ENCODE data around the gene MMP11.

DNA sequence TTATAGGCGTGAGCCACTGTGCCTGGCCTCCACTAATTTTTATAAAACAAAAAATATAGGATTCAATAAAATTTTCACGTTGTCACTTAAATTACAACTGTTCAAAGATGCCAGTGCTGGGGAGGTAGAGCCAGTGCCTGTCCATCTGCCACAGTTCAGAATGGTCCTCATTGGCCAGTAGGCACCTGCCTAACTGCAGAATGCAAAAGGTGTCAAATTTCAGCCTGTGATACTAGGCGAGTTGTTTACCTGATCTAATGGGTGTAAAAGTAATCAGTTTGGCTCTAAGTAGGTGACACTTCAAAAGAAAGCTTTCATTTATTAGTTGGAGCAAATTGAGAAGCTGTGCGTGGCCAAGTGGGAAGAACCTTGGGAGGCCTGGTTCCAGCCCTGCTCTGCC lies 16.5 kb downstream of the MMP11 start:
- TF ChIP-seq POLR2A (IDR thresholded peaks at IDR 0.05; ENCODE audit: extremely low read depth, insufficient read length) (no peak), CTCF (IDR thresholded peaks at IDR 0.05; ENCODE audit: low read depth, low read length) (no peak), MYC (IDR thresholded peaks at IDR 0.05; ENCODE audit: low read depth, low read length) (no peak)
- TF ChIP-seq, protein P1, sequence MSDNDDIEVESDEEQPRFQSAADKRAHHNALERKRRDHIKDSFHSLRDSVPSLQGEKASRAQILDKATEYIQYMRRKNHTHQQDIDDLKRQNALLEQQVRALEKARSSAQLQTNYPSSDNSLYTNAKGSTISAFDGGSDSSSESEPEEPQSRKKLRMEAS (IDR thresholded peaks at IDR 0.05; ENCODE audit: low read depth, low read length), result no peak
